ENCODE measurements around the gene GRAMD2B. TPM values are rescaled to one million over a fixed set of nuclear protein-coding genes. Genes with fewer than 3 reads are reported as not detected.

Gene GRAMD2B
- total RNA-seq, 1 experiment from 2014 or later, result 7.2 TPM

- TF ChIP-seq EZH2phosphoT487 (IDR thresholded peaks at IDR 0.05; ENCODE audit: borderline replicate concordance) (no peak), SP1 (IDR thresholded peaks at IDR 0.05; ENCODE audit: low read depth) (no peak)
These were observed 25.5 kb downstream of the GRAMD2B start (continued) for GRCh38 chr5:126448720-126449119.

- no peak overlapping the region for H3K27ac ChIP-seq (ENCODE audit: low read depth, low read length)
- H4K20me1 ChIP-seq (ENCODE audit: insufficient read depth), result no peaks in the 10 kb centered on the region
- H3K4me3 ChIP-seq (replicated peaks in 1 of 2; ENCODE audit: low read depth in 1 of 2, low read length in 2 of 2), result no peak overlapping the region
- ChIA-PET CTCF (no interaction called here), POLR2A (no interaction called here), RAD21 (ENCODE audit: low non-redundant PET in 1 of 2, low total read pairs in 2 of 2, uncharacterized antibody in 2 of 2, unreplicated experiment in 2 of 2) (no interaction called here)
- H3K4me2 ChIP-seq (ENCODE audit: low read length), result peak overlapping the region; percentile 31
- intact Hi-C loops (cut with micrococcal nuclease), result no loop called here
- TF ChIP-seq POLR2A (IDR thresholded peaks at IDR 0.05; ENCODE audit: borderline replicate concordance, extremely low read depth, insufficient read depth, insufficient read length), result no peak
- no peak for TF ChIP-seq SIN3A (IDR thresholded peaks at IDR 0.05; ENCODE audit: low read depth)
- TF ChIP-seq YY1 (IDR thresholded peaks at IDR 0.05; ENCODE audit: extremely low read depth, insufficient replicate concordance, low read depth, low read length), result no peak
- BruUV-seq (replicated peaks), result TSS peak; percentile 24
- no peak overlapping the region for H2AFZ ChIP-seq (ENCODE audit: low read depth, low read length, poor library complexity, severe bottlenecking)
- no peaks in the 10 kb centered on the region; the same call in 1 of the 2 replicates for H3K79me2 ChIP-seq (ENCODE audit: insufficient read depth, low read length)
- H3K36me3 ChIP-seq (ENCODE audit: control insufficient read depth in 1 of 2, insufficient read depth in 2 of 2, low read length in 2 of 2), result peaks cover 0 to 6% of the 10 kb centered on the region in 2 experiments; a peak in 1 of 4 replicates
- ATAC-seq (no peak), DNase-seq (ENCODE audit: low read depth, low spot score) (no peak)
- H3K9me2 ChIP-seq (ENCODE audit: insufficient read depth), result no peaks in the 10 kb centered on the region
- H3K9me3 ChIP-seq (ENCODE audit: control insufficient read depth in 1 of 2, insufficient read depth in 1 of 2, low read depth in 1 of 2, low read length in 2 of 2), result no peaks in the 10 kb centered on the region
- peak overlapping the region; percentile 29 for H3K9ac ChIP-seq (ENCODE audit: low read length)
- H3K4me1 ChIP-seq (ENCODE audit: control insufficient read depth in 1 of 2, insufficient read depth in 2 of 2, low read length in 2 of 2), result peaks cover 15 to 71% of the 10 kb centered on the region in 2 experiments
- no peaks in the 10 kb centered on the region for H3K27me3 ChIP-seq (ENCODE audit: insufficient read depth, low read length)
These were observed 26.6 kb downstream of the GRAMD2B start for GRCh38 chr5:126449751-126450271.

GRCh38 chr5:126450346-126450745, 27.1 kb downstream of the GRAMD2B start:
- no peak overlapping the region for H3K9ac ChIP-seq (ENCODE audit: low read length)
- POLR2A ChIA-PET, result no interaction called here
- H3K27me3 ChIP-seq (ENCODE audit: insufficient read depth, low read length), result no peaks in the 10 kb centered on the region
- peaks cover 15 to 66% of the 10 kb centered on the region in 2 experiments for H3K4me1 ChIP-seq (ENCODE audit: control insufficient read depth in 1 of 2, insufficient read depth in 2 of 2, low read length in 2 of 2)
- no peaks in the 10 kb centered on the region; the same call in 1 of the 2 replicates for H3K79me2 ChIP-seq (ENCODE audit: insufficient read depth, low read length)
- ATAC-seq, result no peak
- no peak overlapping the region for H2AFZ ChIP-seq (ENCODE audit: low read depth, low read length, poor library complexity, severe bottlenecking)
- CTCF ChIA-PET, result no interaction called here
- no peaks in the 10 kb centered on the region for H3K9me2 ChIP-seq (ENCODE audit: insufficient read depth)
- no peak overlapping the region; the same call in 1 of the 2 replicates for H3K4me2 ChIP-seq (ENCODE audit: low read length)
- no peak overlapping the region for H3K4me3 ChIP-seq (replicated peaks in 1 of 2; ENCODE audit: low read depth in 1 of 2, low read length in 2 of 2)
- H3K36me3 ChIP-seq (ENCODE audit: control insufficient read depth in 1 of 2, insufficient read depth in 2 of 2, low read length in 2 of 2), result peaks cover 0 to 6% of the 10 kb centered on the region in 2 experiments; a peak in 1 of 4 replicates
- BruUV-seq (replicated peaks), result no TSS peak
- H3K27ac ChIP-seq (ENCODE audit: low read depth, low read length), result no peak overlapping the region
- H3K9me3 ChIP-seq (ENCODE audit: control insufficient read depth in 1 of 2, insufficient read depth in 1 of 2, low read depth in 1 of 2, low read length in 2 of 2), result no peaks in the 10 kb centered on the region
- DNase-seq (ENCODE audit: low read depth, low spot score), result no peak
- H4K20me1 ChIP-seq (ENCODE audit: insufficient read depth), result no peaks in the 10 kb centered on the region
- RAD21 ChIA-PET (ENCODE audit: low non-redundant PET in 1 of 2, low total read pairs in 2 of 2, uncharacterized antibody in 2 of 2, unreplicated experiment in 2 of 2), result no interaction called here
- intact Hi-C loops (cut with micrococcal nuclease), result no loop called here
- TF ChIP-seq RAD21 (IDR thresholded peaks at IDR 0.05; ENCODE audit: low read depth) (no peak), POLR2AphosphoS5 (IDR thresholded peaks at IDR 0.05; ENCODE audit: low read depth, low read length) (no peak), ZBTB33 (IDR thresholded peaks at IDR 0.05; ENCODE audit: extremely low read depth, insufficient replicate concordance, low read length) (no peak), CTCF (IDR thresholded peaks at IDR 0.05 in 2 of 3, conservative IDR thresholded peaks at IDR 0.05 in 1 of 3; ENCODE audit: borderline replicate concordance in 1 of 3, insufficient read depth in 1 of 3, low read depth in 2 of 3, low read length in 2 of 3) (no peak), ATF3 (IDR thresholded peaks at IDR 0.05) (no peak), EGR1 (IDR thresholded peaks at IDR 0.05; ENCODE audit: low read depth) (no peak), SRF (IDR thresholded peaks at IDR 0.05; ENCODE audit: low read depth) (no peak), SIN3A (IDR thresholded peaks at IDR 0.05; ENCODE audit: low read depth) (no peak), CEBPB (IDR thresholded peaks at IDR 0.05; ENCODE audit: low read depth) (no peak), EZH2 (IDR thresholded peaks at IDR 0.05) (no peak), YY1 (IDR thresholded peaks at IDR 0.05; ENCODE audit: extremely low read depth, insufficient replicate concordance, low read depth, low read length) (no peak), TCF7L2 (IDR thresholded peaks at IDR 0.05; ENCODE audit: borderline replicate concordance, extremely low read depth, insufficient read depth, insufficient read length) (no peak)
